Measurements from ENCODE around the gene COL21A1. TPM values are rescaled to one million over a fixed set of nuclear protein-coding genes. Genes with fewer than 3 reads are reported as not detected.

The COL21A1 gene
- total and polyA plus RNA-seq, 5 experiments from 2014 or later: not detected

GRCh38 chr6:56073761-56074160, 173.6 kb downstream of the COL21A1 start:
- Mint-ChIP-seq H3K27ac (no peak overlapping the region), H3K36me3 (no peaks in the 10 kb centered on the region), H3K4me1 (no peaks in the 10 kb centered on the region), H3K4me3 (no peak overlapping the region), H3K27me3 (no peaks in the 10 kb centered on the region), H3K9me3 (peaks cover 2 to 13% (median 7%) of the 10 kb centered on the region in 9 donors)
- DNase-seq (no peak), ATAC-seq (no peak)
- POLR2A ChIA-PET: no interaction called here

GRCh38 chr6:56073315-56073714, 174.1 kb downstream of the COL21A1 start:
- no peak overlapping the region for H3K27ac Mint-ChIP-seq
- no peaks in the 10 kb centered on the region for H3K27me3 Mint-ChIP-seq
- POLR2A ChIA-PET: no interaction called here
- no peak overlapping the region for H3K4me3 Mint-ChIP-seq
- H3K36me3 Mint-ChIP-seq: no peaks in the 10 kb centered on the region
- DNase-seq (no peak), ATAC-seq (no peak)
- no peaks in the 10 kb centered on the region for H3K4me1 Mint-ChIP-seq
- peaks cover 2 to 13% (median 7%) of the 10 kb centered on the region in 9 donors for H3K9me3 Mint-ChIP-seq

GRCh38 chr6:56072856-56073255, 174.5 kb downstream of the COL21A1 start:
- Mint-ChIP-seq H3K27me3 (no peaks in the 10 kb centered on the region), H3K4me3 (no peak overlapping the region), H3K27ac (no peak overlapping the region), H3K4me1 (no peaks in the 10 kb centered on the region), H3K36me3 (no peaks in the 10 kb centered on the region), H3K9me3 (peaks cover 0 to 13% (median 7%) of the 10 kb centered on the region in 9 donors)
- POLR2A ChIA-PET: no interaction called here
- ATAC-seq (no peak), DNase-seq (no peak)

GRCh38 chr6:56065408-56065807, 182.0 kb downstream of the COL21A1 start:
- Mint-ChIP-seq H3K36me3 (no peaks in the 10 kb centered on the region), H3K27me3 (no peaks in the 10 kb centered on the region), H3K4me1 (no peaks in the 10 kb centered on the region), H3K27ac (no peak overlapping the region), H3K9me3 (peaks cover 0 to 10% (median 3%) of the 10 kb centered on the region in 9 donors), H3K4me3 (no peak overlapping the region)
- ATAC-seq: no peak
- no peak for DNase-seq
- POLR2A ChIA-PET: no interaction called here

GRCh38 chr6:56062836-56063235, 184.5 kb downstream of the COL21A1 start:
- POLR2A ChIA-PET: no interaction called here
- ATAC-seq (no peak), DNase-seq (no peak)
- H3K9me3 Mint-ChIP-seq: peaks cover 0 to 10% (median 3%) of the 10 kb centered on the region in 9 donors
- no peak overlapping the region for H3K27ac Mint-ChIP-seq
- H3K4me3 Mint-ChIP-seq: no peak overlapping the region
- H3K4me1 Mint-ChIP-seq: no peaks in the 10 kb centered on the region
- H3K27me3 Mint-ChIP-seq: no peaks in the 10 kb centered on the region
- no peaks in the 10 kb centered on the region for H3K36me3 Mint-ChIP-seq

- POLR2A ChIA-PET: no interaction called here
- H3K27ac Mint-ChIP-seq: no peak overlapping the region
- DNase-seq (no peak), ATAC-seq (no peak)
- H3K36me3 Mint-ChIP-seq: no peaks in the 10 kb centered on the region
- peaks cover 0 to 2% (median 0%) of the 10 kb centered on the region in 9 donors for H3K9me3 Mint-ChIP-seq
- H3K27me3 Mint-ChIP-seq: no peaks in the 10 kb centered on the region
- no peaks in the 10 kb centered on the region for H3K4me1 Mint-ChIP-seq
- no peak overlapping the region for H3K4me3 Mint-ChIP-seq
These were observed 188.7 kb downstream of the COL21A1 start for GRCh38 chr6:56058636-56059035.

- peaks cover 0 to 10% (median 2%) of the 10 kb centered on the region in 9 donors for H3K9me3 Mint-ChIP-seq
- ATAC-seq (no peak), DNase-seq (no peak)
- H3K4me1 Mint-ChIP-seq: no peaks in the 10 kb centered on the region
- H3K4me3 Mint-ChIP-seq: no peak overlapping the region
- POLR2A ChIA-PET: no interaction called here
- H3K27ac Mint-ChIP-seq: no peak overlapping the region
- H3K27me3 Mint-ChIP-seq: no peaks in the 10 kb centered on the region
- no peaks in the 10 kb centered on the region for H3K36me3 Mint-ChIP-seq
These were observed 192.2 kb downstream of the COL21A1 start for GRCh38 chr6:56055081-56055704.

- H3K27me3 Mint-ChIP-seq: no peaks in the 10 kb centered on the region
- ATAC-seq (no peak), DNase-seq (no peak)
- H3K4me3 Mint-ChIP-seq: no peak overlapping the region
- H3K27ac Mint-ChIP-seq: no peak overlapping the region
- H3K9me3 Mint-ChIP-seq: peaks cover 0 to 10% (median 4%) of the 10 kb centered on the region in 9 donors
- POLR2A ChIA-PET: no interaction called here
- no peaks in the 10 kb centered on the region for H3K4me1 Mint-ChIP-seq
- H3K36me3 Mint-ChIP-seq: no peaks in the 10 kb centered on the region
These were observed 196.2 kb downstream of the COL21A1 start for GRCh38 chr6:56051202-56051598.

- peaks cover 0 to 10% (median 4%) of the 10 kb centered on the region in 9 donors for H3K9me3 Mint-ChIP-seq
- H3K27me3 Mint-ChIP-seq: no peaks in the 10 kb centered on the region
- H3K4me3 Mint-ChIP-seq: no peak overlapping the region
- POLR2A ChIA-PET: no interaction called here
- H3K27ac Mint-ChIP-seq: no peak overlapping the region
- DNase-seq (no peak), ATAC-seq (no peak)
- H3K36me3 Mint-ChIP-seq: no peaks in the 10 kb centered on the region
- H3K4me1 Mint-ChIP-seq: no peaks in the 10 kb centered on the region
These were observed 196.7 kb downstream of the COL21A1 start for GRCh38 chr6:56050530-56051201.

- Mint-ChIP-seq H3K27ac (no peak overlapping the region), H3K27me3 (no peaks in the 10 kb centered on the region), H3K36me3 (no peaks in the 10 kb centered on the region), H3K4me1 (no peaks in the 10 kb centered on the region), H3K4me3 (no peak overlapping the region), H3K9me3 (peaks cover 0 to 10% (median 4%) of the 10 kb centered on the region in 9 donors)
- ATAC-seq (no peak), DNase-seq (no peak)
- POLR2A ChIA-PET: no interaction called here
These were observed 198.8 kb downstream of the COL21A1 start for GRCh38 chr6:56048601-56049000.

- H3K36me3 Mint-ChIP-seq: no peaks in the 10 kb centered on the region
- H3K4me3 Mint-ChIP-seq: no peak overlapping the region
- peaks cover 0 to 10% (median 4%) of the 10 kb centered on the region in 9 donors for H3K9me3 Mint-ChIP-seq
- DNase-seq (no peak), ATAC-seq (no peak)
- H3K4me1 Mint-ChIP-seq: no peaks in the 10 kb centered on the region
- no peaks in the 10 kb centered on the region for H3K27me3 Mint-ChIP-seq
- POLR2A ChIA-PET: no interaction called here
- H3K27ac Mint-ChIP-seq: no peak overlapping the region
These were observed 199.3 kb downstream of the COL21A1 start for GRCh38 chr6:56047931-56048540.

GRCh38 chr6:56046576-56046975, 200.8 kb downstream of the COL21A1 start:
- Mint-ChIP-seq H3K4me3 (no peak overlapping the region), H3K9me3 (peaks cover 0 to 18% (median 3%) of the 10 kb centered on the region in 9 donors), H3K27ac (no peak overlapping the region), H3K4me1 (no peaks in the 10 kb centered on the region), H3K36me3 (no peaks in the 10 kb centered on the region), H3K27me3 (no peaks in the 10 kb centered on the region)
- DNase-seq (no peak), ATAC-seq (no peak)
- POLR2A ChIA-PET: no interaction called here

GRCh38 chr6:56043761-56044160, 203.6 kb downstream of the COL21A1 start:
- no peak overlapping the region for H3K4me3 Mint-ChIP-seq
- H3K36me3 Mint-ChIP-seq: no peaks in the 10 kb centered on the region
- H3K4me1 Mint-ChIP-seq: no peaks in the 10 kb centered on the region
- H3K27me3 Mint-ChIP-seq: no peaks in the 10 kb centered on the region
- no peak for DNase-seq
- no peak for ATAC-seq
- peaks cover 0 to 24% (median 0%) of the 10 kb centered on the region in 9 donors for H3K9me3 Mint-ChIP-seq
- H3K27ac Mint-ChIP-seq: no peak overlapping the region
- POLR2A ChIA-PET: no interaction called here
